ENCODE results near the gene SHTN1.

The SHTN1 gene

GRCh38 chr10:116980041-116980440 is 24.9 kb downstream of the SHTN1 start:
- DNase-seq, result no peak

- no peak for DNase-seq
Measured at GRCh38 chr10:116978901-116979300, 26.1 kb downstream of the SHTN1 start.

GRCh38 chr10:116974456-116975005 is 30.5 kb downstream of the SHTN1 start:
- no peak for DNase-seq

- DNase-seq, result no peak
Measured at GRCh38 chr10:116973946-116974455, 31.0 kb downstream of the SHTN1 start.

- no peak for DNase-seq
Measured at GRCh38 chr10:116973371-116973905, 31.5 kb downstream of the SHTN1 start.

GRCh38 chr10:116972131-116972530 is 32.9 kb downstream of the SHTN1 start:
- no peak for DNase-seq

GRCh38 chr10:116970050-116970449 is 34.9 kb downstream of the SHTN1 start:
- no peak for DNase-seq

- no peak for DNase-seq
Measured at GRCh38 chr10:116968331-116968730, 36.7 kb downstream of the SHTN1 start.

GRCh38 chr10:116961406-116962251 is 43.4 kb downstream of the SHTN1 start:
- DNase-seq, result no peak

- DNase-seq, result no peak
Measured at GRCh38 chr10:116960066-116960776, 44.8 kb downstream of the SHTN1 start.

GRCh38 chr10:116952729-116953128 is 52.3 kb downstream of the SHTN1 start:
- no peak for DNase-seq

GRCh38 chr10:116948530-116948870 is 56.5 kb downstream of the SHTN1 start:
- no peak for DNase-seq

GRCh38 chr10:116947841-116948529 is 57.0 kb downstream of the SHTN1 start:
- DNase-seq, result no peak

- DNase-seq, result no peak
Measured at GRCh38 chr10:116944911-116945310, 60.1 kb downstream of the SHTN1 start.

- DNase-seq, result no peak
Measured at GRCh38 chr10:116931806-116932205, 73.2 kb downstream of the SHTN1 start.

- no peak for DNase-seq
Measured at GRCh38 chr10:116926426-116926825, 78.6 kb downstream of the SHTN1 start.

GRCh38 chr10:116925056-116925455 is 79.9 kb downstream of the SHTN1 start:
- DNase-seq, result no peak

GRCh38 chr10:116919706-116920105 is 85.3 kb downstream of the SHTN1 start:
- no peak for DNase-seq

GRCh38 chr10:116919164-116919563 is 85.8 kb downstream of the SHTN1 start:
- no peak for DNase-seq

GRCh38 chr10:116918583-116918982 is 86.4 kb downstream of the SHTN1 start:
- no peak for DNase-seq

GRCh38 chr10:116917481-116917880 is 87.5 kb downstream of the SHTN1 start:
- DNase-seq, result no peak

- no peak for DNase-seq
Measured at GRCh38 chr10:116915340-116915739, 89.6 kb downstream of the SHTN1 start.

- no peak for DNase-seq
Measured at GRCh38 chr10:116913695-116914094, 91.3 kb downstream of the SHTN1 start.
